ENCODE results near the gene EPB41.
"Not testable (repeated sequence)": the region's sequence is repeated elsewhere in the genome, so short reads cannot be mapped to it uniquely, and the experiment has no call there.

EPB41 gene

GRCh38 chr1:29083317-29084195, 169.2 kb downstream of the EPB41 start:
- TF ChIP-seq CTCF (IDR thresholded peaks at IDR 0.05; ENCODE audit: extremely low read depth, insufficient read depth, missing control alignments), result no peak
- in situ Hi-C loops (cut with MboI; ENCODE audit: low pct_unique_long_range_greater_than_20kb, low sequenced_read_pairs, unreplicated experiment), result no loop called here
- no peak for DNase-seq (ENCODE audit: low spot score)

GRCh38 chr1:29084196-29084521, 169.8 kb downstream of the EPB41 start:
- TF ChIP-seq CTCF (IDR thresholded peaks at IDR 0.05; ENCODE audit: extremely low read depth, insufficient read depth, missing control alignments), result no peak
- in situ Hi-C loops (cut with MboI; ENCODE audit: low pct_unique_long_range_greater_than_20kb, low sequenced_read_pairs, unreplicated experiment), result no loop called here
- no peak for DNase-seq (ENCODE audit: low spot score)

- in situ Hi-C loops (cut with MboI; ENCODE audit: low pct_unique_long_range_greater_than_20kb, low sequenced_read_pairs, unreplicated experiment), result no loop called here
- TF ChIP-seq CTCF (IDR thresholded peaks at IDR 0.05; ENCODE audit: extremely low read depth, insufficient read depth, missing control alignments), result no peak
- no peak for DNase-seq (ENCODE audit: low spot score)
Observed at GRCh38 chr1:29090937-29091618, 176.7 kb downstream of the EPB41 start.

GRCh38 chr1:29092704-29093103, 178.3 kb downstream of the EPB41 start:
- DNase-seq (ENCODE audit: low spot score); in situ Hi-C loops (cut with MboI; ENCODE audit: low pct_unique_long_range_greater_than_20kb, low sequenced_read_pairs, unreplicated experiment): not testable (repeated sequence)

GRCh38 chr1:29094433-29094832, 180.1 kb downstream of the EPB41 start:
- in situ Hi-C loops (cut with MboI; ENCODE audit: low pct_unique_long_range_greater_than_20kb, low sequenced_read_pairs, unreplicated experiment), result no loop called here
- no peak for TF ChIP-seq CTCF (IDR thresholded peaks at IDR 0.05; ENCODE audit: extremely low read depth, insufficient read depth, missing control alignments)
- no peak for DNase-seq (ENCODE audit: low spot score)

GRCh38 chr1:29094954-29095353, 180.6 kb downstream of the EPB41 start:
- no peak for DNase-seq (ENCODE audit: low spot score)
- in situ Hi-C loops (cut with MboI; ENCODE audit: low pct_unique_long_range_greater_than_20kb, low sequenced_read_pairs, unreplicated experiment), result no loop called here
- no peak for TF ChIP-seq CTCF (IDR thresholded peaks at IDR 0.05; ENCODE audit: extremely low read depth, insufficient read depth, missing control alignments)

- in situ Hi-C loops (cut with MboI; ENCODE audit: low pct_unique_long_range_greater_than_20kb, low sequenced_read_pairs, unreplicated experiment), result no loop called here
- no peak for DNase-seq (ENCODE audit: low spot score)
- no peak for TF ChIP-seq CTCF (IDR thresholded peaks at IDR 0.05; ENCODE audit: extremely low read depth, insufficient read depth, missing control alignments)
Observed at GRCh38 chr1:29096231-29096886, 182.0 kb downstream of the EPB41 start.
